Mesenteric fat pad (tissue), 1 donor: ENCODE measurements around the gene TBX19. TPM values are rescaled to one million over a fixed set of nuclear protein-coding genes. Genes with fewer than 3 reads are reported as not detected.
"Not testable (repeated sequence)": the region's sequence is repeated elsewhere in the genome, so short reads cannot be mapped to it uniquely, and the experiment has no call there.

Source experiments
- DNase-seq: peaks from one replicate; pipeline ENCODE4 v3.0.0-alpha.2; 2020; ENCODE audit warnings: low spot score
- total RNA-seq: library from RNA; stranded (reverse); fragmentation: NEBNext Ultra II Directional; extraction: Animal tissue kit (Norgen Biotek cat#: 25700); gene quantifications from one replicate; pipeline ENCODE4 v1.2.1, GENCODE V29; 2021
- donor health status: DM: yes; HTN: yes; CAD: no.

TBX19 gene
- total RNA-seq, 1 donor from 2014 or later, result 0.87 TPM

DNA sequence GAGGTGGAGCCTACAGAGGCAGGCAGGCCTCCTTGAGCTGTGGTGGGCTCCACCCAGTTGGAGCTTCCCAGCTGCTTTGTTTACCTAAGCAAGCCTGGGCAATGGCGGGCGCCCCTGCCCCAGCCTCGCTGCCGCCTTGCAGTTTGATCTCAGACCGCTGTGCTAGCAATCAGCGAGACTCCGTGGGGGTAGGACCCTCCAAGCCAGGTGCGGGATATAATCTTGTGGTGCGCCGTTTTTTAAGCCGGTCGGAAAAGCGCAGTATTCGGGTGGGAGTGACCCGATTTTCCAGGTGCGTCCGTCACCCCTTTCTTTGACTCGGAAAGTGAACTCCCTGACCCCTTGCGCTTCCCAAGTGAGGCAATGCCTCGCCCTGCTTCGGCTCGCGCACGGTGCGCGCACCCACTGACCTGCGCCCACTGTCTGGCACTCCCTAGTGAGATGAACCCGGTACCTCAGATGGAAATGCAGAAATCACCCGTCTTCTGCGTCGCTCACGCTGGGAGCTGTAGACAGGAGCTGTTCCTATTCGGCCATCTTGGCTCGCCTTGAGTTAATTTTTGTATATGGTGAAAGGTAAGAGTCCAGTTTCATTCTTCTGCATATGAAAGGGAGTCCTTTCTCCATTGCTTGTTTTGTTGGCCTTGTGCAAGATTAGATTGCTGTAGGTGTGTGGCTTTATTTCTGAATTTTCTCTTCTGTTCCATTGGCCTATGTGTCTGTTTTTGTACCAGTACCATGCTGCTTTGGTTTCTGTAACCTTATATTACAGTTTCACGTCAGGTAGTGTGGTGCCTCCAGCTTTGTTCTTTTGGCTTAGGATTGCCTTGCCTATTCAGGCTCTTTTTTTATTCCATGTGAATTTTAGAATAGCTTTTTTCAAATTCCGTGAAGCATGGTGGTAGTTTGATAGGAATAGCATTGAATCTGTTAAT, 73.9 kb downstream of the TBX19 start:
- not testable (repeated sequence) for DNase-seq

DNA sequence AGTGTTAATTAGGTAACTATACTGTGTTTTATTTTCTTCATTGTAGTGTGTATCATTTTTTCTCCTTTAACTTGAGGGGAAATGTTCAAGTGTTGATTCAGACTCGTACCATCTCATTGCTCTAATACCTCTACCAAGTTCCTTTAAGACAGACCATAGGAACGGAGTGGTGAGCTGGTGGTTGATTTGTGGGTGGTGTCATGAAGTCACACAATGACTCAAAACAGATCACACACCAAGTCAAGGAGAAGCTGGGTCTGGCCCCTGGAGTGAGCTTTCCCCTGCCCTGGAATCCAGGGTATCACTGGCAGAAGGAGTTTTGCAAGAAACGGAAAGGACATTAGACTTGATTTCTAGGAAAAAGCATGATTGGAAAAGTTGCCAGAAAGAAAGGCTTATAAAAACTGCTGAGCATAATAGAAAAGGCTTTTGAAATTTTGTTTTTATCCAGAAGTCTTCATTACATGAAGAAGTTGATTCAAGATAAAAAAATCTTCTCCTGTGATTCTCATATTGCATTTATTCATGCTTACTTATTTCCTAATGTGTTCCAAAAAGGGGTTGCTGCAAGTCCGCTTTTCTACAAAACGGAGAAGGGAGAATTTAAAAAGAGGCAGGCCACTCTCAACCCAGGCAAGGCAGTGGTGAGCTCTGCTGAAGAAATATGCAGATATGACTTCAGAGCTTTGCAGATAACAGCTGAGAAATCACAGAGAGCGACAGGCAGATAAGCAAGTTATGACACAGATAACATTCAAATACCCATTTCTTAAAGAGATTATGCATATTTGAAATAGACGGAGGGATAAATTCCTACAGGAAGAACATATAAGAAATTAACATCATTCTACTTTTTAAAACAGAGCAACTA, 79.7 kb downstream of the TBX19 start:
- no peak for DNase-seq

DNA sequence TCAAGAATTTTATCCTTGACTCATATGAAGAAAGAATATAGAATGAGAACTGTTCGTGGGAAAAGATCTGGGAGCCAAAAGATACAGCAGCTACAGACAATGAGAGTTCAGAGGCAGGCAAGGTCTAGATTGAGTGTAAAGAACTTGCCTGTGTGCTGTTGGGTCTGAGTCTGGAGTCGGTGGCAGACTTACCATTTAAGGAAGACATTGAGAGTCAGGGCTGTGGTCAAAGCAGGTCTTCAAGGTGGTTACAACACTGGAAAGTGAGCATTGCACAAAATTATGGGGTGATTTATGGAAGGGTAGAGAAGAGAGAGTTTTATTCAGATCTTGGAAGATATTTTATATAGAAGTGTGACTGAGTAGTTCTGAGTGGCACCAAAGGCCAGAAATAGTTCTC, 80.6 kb downstream of the TBX19 start:
- no peak for DNase-seq

DNA sequence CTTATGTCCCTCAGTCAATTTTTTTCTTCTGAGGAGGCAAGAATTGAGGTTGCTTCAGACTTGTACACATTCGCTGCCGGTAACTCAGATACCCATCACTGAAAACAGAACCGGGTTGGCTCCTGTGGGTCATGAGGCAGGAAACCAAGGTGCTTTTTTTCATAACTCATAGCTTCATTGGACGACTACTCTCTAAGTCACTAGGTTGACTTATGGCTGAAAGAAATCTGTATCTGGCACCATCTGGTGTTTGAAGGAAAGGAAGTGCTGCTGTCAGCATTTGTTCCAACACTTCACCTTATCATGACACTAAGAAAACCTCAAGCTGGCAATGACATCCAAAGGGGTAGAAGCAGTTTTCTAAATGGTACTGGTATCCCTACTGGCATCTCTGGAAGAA, 82.3 kb downstream of the TBX19 start:
- DNase-seq, result no peak

Other genes with a start within 250 kb of the TBX19 start
- gene GPR161, start 143.9 kb upstream of the TBX19 start, total RNA-seq, result 6.2 TPM
- gene TIPRL, start 101.9 kb upstream of the TBX19 start, total RNA-seq, result 29.9 TPM
- 53.3 TPM for gene SFT2D2, start 54.9 kb upstream of the TBX19 start, total RNA-seq